Ovary (tissue), 3 donors: ENCODE data around the gene ETFA.

Experiments
- EP300 ChIP-seq: sonication (generic); formaldehyde crosslinking; IDR thresholded peaks from one replicate; pipeline ENCODE4 v1.6.1; 2017; ENCODE audit warnings: antibody characterized with exemption
- POLR2A ChIP-seq: fragments of 450-650 bp; IDR thresholded peaks from one replicate; pipeline ENCODE4 v1.6.1; 2017; ENCODE audit warnings: antibody characterized with exemption, mild to moderate bottlenecking, moderate library complexity
- TF ChIP-seq, protein P1 (sequence below), 3 donors: fragments of 450-650 bp in 2 of 3; fragments of 200-600 bp in 1 of 3; IDR thresholded peaks; one replicate each; pipeline versions ENCODE4 v1.5.1 to v1.8.0; 2016 to 2022; ENCODE audit warnings: antibody characterized with exemption in 3 of 3, mild to moderate bottlenecking in 1 of 3
- donor health status: DM: no; HTN: no; CAD: no.

DNA sequence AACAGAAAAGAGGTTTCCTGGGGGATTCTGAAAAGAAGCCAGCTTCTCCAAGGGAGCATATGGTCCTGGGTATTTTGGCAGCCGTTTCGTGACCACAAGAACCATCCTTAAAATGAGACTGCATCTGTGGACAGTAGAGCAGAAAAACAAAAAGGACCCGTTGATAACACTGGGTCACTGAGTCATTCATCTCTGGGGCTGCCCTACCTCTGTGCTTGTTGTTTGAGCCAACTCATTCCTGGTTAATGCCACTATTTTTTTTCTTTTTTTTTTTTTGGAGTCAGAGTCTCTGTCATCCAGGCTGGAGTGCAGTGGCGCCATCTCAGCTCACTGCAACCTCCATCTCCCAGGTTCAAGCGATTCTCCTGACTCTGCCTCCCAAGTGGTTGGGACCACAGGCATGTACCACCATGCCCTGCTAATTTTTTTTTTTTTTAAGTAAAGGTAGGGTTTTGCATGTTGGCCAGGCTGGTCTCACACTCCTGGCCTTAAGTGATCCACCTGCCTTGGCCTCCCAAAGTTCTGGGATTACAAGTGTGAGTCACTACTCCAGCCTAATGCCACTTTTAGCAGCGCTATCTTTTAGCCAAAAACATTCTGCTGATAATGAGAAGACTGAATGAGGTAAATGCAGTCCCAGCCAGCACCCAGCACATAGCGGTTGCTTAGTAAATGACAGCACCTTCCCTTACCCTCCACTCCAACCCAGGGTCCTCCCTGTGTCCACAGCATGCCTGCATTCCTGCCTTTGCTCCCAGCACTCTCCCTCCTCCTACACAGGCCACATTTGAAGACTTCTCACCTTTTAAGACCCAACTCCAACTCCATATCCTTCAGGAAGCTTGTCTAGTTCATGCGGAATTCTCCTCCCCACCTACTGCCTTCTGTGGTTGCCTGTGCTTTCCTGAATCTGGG lies 16.2 kb upstream of the ETFA start:
- no peak for TF ChIP-seq POLR2A
- TF ChIP-seq, protein P1, sequence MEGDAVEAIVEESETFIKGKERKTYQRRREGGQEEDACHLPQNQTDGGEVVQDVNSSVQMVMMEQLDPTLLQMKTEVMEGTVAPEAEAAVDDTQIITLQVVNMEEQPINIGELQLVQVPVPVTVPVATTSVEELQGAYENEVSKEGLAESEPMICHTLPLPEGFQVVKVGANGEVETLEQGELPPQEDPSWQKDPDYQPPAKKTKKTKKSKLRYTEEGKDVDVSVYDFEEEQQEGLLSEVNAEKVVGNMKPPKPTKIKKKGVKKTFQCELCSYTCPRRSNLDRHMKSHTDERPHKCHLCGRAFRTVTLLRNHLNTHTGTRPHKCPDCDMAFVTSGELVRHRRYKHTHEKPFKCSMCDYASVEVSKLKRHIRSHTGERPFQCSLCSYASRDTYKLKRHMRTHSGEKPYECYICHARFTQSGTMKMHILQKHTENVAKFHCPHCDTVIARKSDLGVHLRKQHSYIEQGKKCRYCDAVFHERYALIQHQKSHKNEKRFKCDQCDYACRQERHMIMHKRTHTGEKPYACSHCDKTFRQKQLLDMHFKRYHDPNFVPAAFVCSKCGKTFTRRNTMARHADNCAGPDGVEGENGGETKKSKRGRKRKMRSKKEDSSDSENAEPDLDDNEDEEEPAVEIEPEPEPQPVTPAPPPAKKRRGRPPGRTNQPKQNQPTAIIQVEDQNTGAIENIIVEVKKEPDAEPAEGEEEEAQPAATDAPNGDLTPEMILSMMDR (IDR thresholded peaks at IDR 0.05) = no peak
- TF ChIP-seq EP300 = no peak
